ENCODE measurements around the gene PRDX5. TPM values are rescaled to one million over a fixed set of nuclear protein-coding genes. Genes with fewer than 3 reads are reported as not detected.

PRDX5 gene
- total and polyA plus RNA-seq, 2 experiments from 2014 or later: 212 to 312 TPM

DNA sequence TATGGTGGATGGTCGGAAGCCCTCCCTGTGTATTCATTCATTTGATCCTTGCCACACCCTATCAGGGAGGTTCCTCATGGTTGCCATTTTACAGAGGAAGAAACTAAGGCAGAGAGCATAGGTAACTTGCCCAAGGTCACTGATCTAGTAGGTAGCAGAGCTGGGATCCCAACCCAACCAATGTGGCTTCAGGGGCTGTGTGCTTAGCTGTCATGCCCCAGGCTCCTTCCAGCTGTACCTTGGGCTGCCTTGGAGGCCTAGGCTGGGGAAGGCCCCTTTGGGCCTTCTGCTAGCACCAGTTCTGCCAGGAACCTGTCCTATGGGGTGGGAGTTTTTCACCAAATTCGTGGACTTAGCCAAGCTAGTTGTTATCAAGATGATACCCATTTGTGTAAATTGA is 42.1 kb upstream of the PRDX5 start:
- Mint-ChIP-seq H3K4me1 (peaks cover 12% of the 10 kb centered on the region; the same call in 2 of the 3 replicates), H3K4me3 (no peak overlapping the region), H3K27me3 (ENCODE audit: insufficient read depth, low read depth, poor library complexity) (peaks cover 10% of the 10 kb centered on the region), H3K9me3 (no peaks in the 10 kb centered on the region; the same call in 2 of the 3 replicates), H3K27ac (no peak overlapping the region), H3K36me3 (ENCODE audit: low read depth) (no peaks in the 10 kb centered on the region; the same call in 1 of the 3 replicates)
- Histone ChIP-seq H3K27ac (ENCODE audit: low read depth) (no peak overlapping the region), H3K27me3 (ENCODE audit: insufficient read depth) (no peaks in the 10 kb centered on the region), H2AFZ (no peak overlapping the region), H3K4me1 (ENCODE audit: insufficient read depth) (peaks cover 3% of the 10 kb centered on the region; the same call in 1 of the 2 replicates), H3F3A (replicated peaks; ENCODE audit: low read depth) (peaks cover 8% of the 10 kb centered on the region; the same call in 1 of the 2 replicates), H3K79me2 (replicated peaks; ENCODE audit: insufficient read depth) (no peaks in the 10 kb centered on the region), H3K36me3 (ENCODE audit: insufficient read depth) (no peaks in the 10 kb centered on the region), H3K4me2 (no peak overlapping the region), H4K20me1 (replicated peaks; ENCODE audit: insufficient read depth) (no peaks in the 10 kb centered on the region; the same call in 1 of the 2 replicates), H3K4me3 (no peak overlapping the region), H3K9me2 (ENCODE audit: insufficient read depth) (no peaks in the 10 kb centered on the region)
- DNase-seq (ENCODE audit: low spot score): no peak
- no peak for TF ChIP-seq ZNF331 (CRISPR knock-in tag; IDR thresholded peaks at IDR 0.05; ENCODE audit: low read depth)
- ATAC-seq: no peak

- H3K27ac ChIP-seq (ENCODE audit: low read depth): no peak overlapping the region
- no peak overlapping the region for H3K4me2 ChIP-seq
- peaks cover 5% of the 10 kb centered on the region; the same call in 1 of the 2 replicates for H3F3A ChIP-seq (replicated peaks; ENCODE audit: low read depth)
- ATAC-seq: no peak
- H3K27me3 ChIP-seq (ENCODE audit: insufficient read depth): no peaks in the 10 kb centered on the region
- no peak overlapping the region for H3K27ac Mint-ChIP-seq
- TF ChIP-seq STAT1 (IDR thresholded peaks at IDR 0.05; ENCODE audit: unreplicated experiment) (no peak), NANOG (IDR thresholded peaks at IDR 0.05; ENCODE audit: borderline replicate concordance) (no peak), ZNF462 (CRISPR knock-in tag; IDR thresholded peaks at IDR 0.05) (no peak), EZH2 (IDR thresholded peaks at IDR 0.05; ENCODE audit: low read depth, unreplicated experiment) (no peak), POLR2AphosphoS5 (IDR thresholded peaks at IDR 0.05; ENCODE audit: low read depth) (no peak), CREB1 (CRISPR knock-in tag; IDR thresholded peaks at IDR 0.05; ENCODE audit: low read depth) (no peak), ZNF114 (CRISPR knock-in tag; IDR thresholded peaks at IDR 0.05) (no peak), EZH2phosphoT487 (IDR thresholded peaks at IDR 0.05; ENCODE audit: unreplicated experiment) (no peak)
- H3K9me3 Mint-ChIP-seq: no peaks in the 10 kb centered on the region
- no peaks in the 10 kb centered on the region; the same call in 1 of the 2 replicates for H4K20me1 ChIP-seq (replicated peaks; ENCODE audit: insufficient read depth)
- H3K4me1 Mint-ChIP-seq: peaks cover 10% of the 10 kb centered on the region; the same call in 2 of the 3 replicates
- no peak for DNase-seq (ENCODE audit: low spot score)
- H3K4me3 ChIP-seq: no peak overlapping the region
- H3K79me2 ChIP-seq (replicated peaks; ENCODE audit: insufficient read depth): no peaks in the 10 kb centered on the region
- no peak overlapping the region for H2AFZ ChIP-seq
- no peaks in the 10 kb centered on the region for H3K36me3 ChIP-seq (ENCODE audit: insufficient read depth)
- H3K4me3 Mint-ChIP-seq: no peak overlapping the region
- H3K27me3 Mint-ChIP-seq (ENCODE audit: insufficient read depth, low read depth, poor library complexity): peaks cover 7% of the 10 kb centered on the region
- H3K36me3 Mint-ChIP-seq (ENCODE audit: low read depth): peaks cover 7% of the 10 kb centered on the region
- peaks cover 2% of the 10 kb centered on the region; the same call in 1 of the 2 replicates for H3K4me1 ChIP-seq (ENCODE audit: insufficient read depth)
- H3K9me2 ChIP-seq (ENCODE audit: insufficient read depth): no peaks in the 10 kb centered on the region
Observed at GRCh38 chr11:64276653-64277431, 41.1 kb upstream of the PRDX5 start.
